Measurements from ENCODE around the gene SHROOM2. TPM values are rescaled to one million over a fixed set of nuclear protein-coding genes. Genes with fewer than 3 reads are reported as not detected.

The SHROOM2 gene
- total and polyA plus RNA-seq, 9 of the 15 experiments (the other 6 are each of a cell fraction or from before 2014, with no cell fraction given) = not detected

GRCh38 chrX:9851890-9852289, 65.7 kb downstream of the SHROOM2 start:
- CTCF ChIA-PET (ENCODE audit: low intra/inter-chr PET ratio) = no interaction called here
- in situ Hi-C loops (cut with MboI) = no loop called here
- Histone ChIP-seq H3K9me3 (replicated peaks; ENCODE audit: control insufficient read depth, insufficient read depth, low read depth, low read length) (no peaks in the 10 kb centered on the region), H3K9me1 (ENCODE audit: control insufficient read depth, insufficient read depth, low read length) (no peaks in the 10 kb centered on the region), H2AFZ (ENCODE audit: low read depth, low read length) (no peak overlapping the region), H3K79me2 (ENCODE audit: control insufficient read depth, insufficient read depth, low read length) (no peaks in the 10 kb centered on the region), H3K36me3 (ENCODE audit: control insufficient read depth, insufficient read depth, low read length) (no peaks in the 10 kb centered on the region), H3K27ac (ENCODE audit: extremely low read depth, low read depth, low read length) (no peak overlapping the region), H3K4me3 (no peak overlapping the region), H3K4me1 (replicated peaks in 1 of 2; ENCODE audit: control insufficient read depth in 2 of 2, insufficient read depth in 2 of 2, low read length in 2 of 2) (no peaks in the 10 kb centered on the region), H4K20me1 (replicated peaks; ENCODE audit: control insufficient read depth, insufficient read depth, low read length) (no peaks in the 10 kb centered on the region; the same call in 1 of the 2 replicates), H3K4me2 (ENCODE audit: insufficient read depth, low read length) (no peak overlapping the region), H3K27me3 (ENCODE audit: control insufficient read depth in 2 of 2, insufficient read depth in 2 of 2, low read length in 2 of 2) (peaks cover 7 to 29% of the 10 kb centered on the region in 2 experiments; a peak in 3 of 5 replicates), H3K9ac (ENCODE audit: insufficient read depth in 1 of 2, low read depth in 2 of 2, low read length in 2 of 2) (no peak overlapping the region)
- ATAC-seq (no peak), FAIRE-seq (no peak), DNase-seq (ENCODE audit: extremely low read depth in 1 of 4, low spot score in 3 of 4) (no peak)
- POLR2A ChIA-PET = no interaction called here
- 0% methylated on average over 6 of the region's 6 CpGs for WGBS (ENCODE audit: insufficient coverage, low coverage, missing lambda C conversion rate)
- BruUV-seq (replicated peaks) = no TSS peak
- intact Hi-C loops (cut with micrococcal nuclease) = no loop called here
- TF ChIP-seq ZBTB7A (IDR thresholded peaks at IDR 0.05; ENCODE audit: borderline replicate concordance, control insufficient read depth, low read depth, low read length) (no peak), HOXB6 (CRISPR knock-in tag; IDR thresholded peaks at IDR 0.05; ENCODE audit: borderline replicate concordance) (no peak), ZFP1 (CRISPR knock-in tag; IDR thresholded peaks at IDR 0.05) (no peak), TAF9B (IDR thresholded peaks at IDR 0.05; ENCODE audit: partially characterized antibody) (no peak), ZEB2 (IDR thresholded peaks at IDR 0.05) (no peak), SRF (CRISPR knock-in tag; IDR thresholded peaks at IDR 0.05) (no peak), ZNF740 (CRISPR knock-in tag; IDR thresholded peaks at IDR 0.05) (no peak), ZNF740 (tag; IDR thresholded peaks at IDR 0.05) (no peak), E2F6 (IDR thresholded peaks at IDR 0.05; ENCODE audit: borderline replicate concordance in 1 of 2, extremely low read depth in 1 of 2, insufficient read depth in 1 of 2, insufficient read length in 1 of 2, low read depth in 1 of 2, low read length in 1 of 2, poor library complexity in 1 of 2, severe bottlenecking in 1 of 2) (no peak), TRIM28 (IDR thresholded peaks at IDR 0.05) (no peak), E2F5 (CRISPR knock-in tag; IDR thresholded peaks at IDR 0.05) (no peak), IRF9 (tag; IDR thresholded peaks at IDR 0.05) (no peak), ILK (tag; IDR thresholded peaks at IDR 0.05; ENCODE audit: borderline replicate concordance, low read depth) (no peak), ZSCAN29 (IDR thresholded peaks at IDR 0.05) (no peak), HEY1 (CRISPR knock-in tag; IDR thresholded peaks at IDR 0.05; ENCODE audit: borderline replicate concordance) (no peak), PKNOX1 (IDR thresholded peaks at IDR 0.05) (no peak), CREB3 (tag; conservative IDR thresholded peaks at IDR 0.05; ENCODE audit: low read depth) (no peak), GTF2E2 (tag; IDR thresholded peaks at IDR 0.05) (no peak)
